ENCODE results near the gene ZBTB8B.

DNA sequence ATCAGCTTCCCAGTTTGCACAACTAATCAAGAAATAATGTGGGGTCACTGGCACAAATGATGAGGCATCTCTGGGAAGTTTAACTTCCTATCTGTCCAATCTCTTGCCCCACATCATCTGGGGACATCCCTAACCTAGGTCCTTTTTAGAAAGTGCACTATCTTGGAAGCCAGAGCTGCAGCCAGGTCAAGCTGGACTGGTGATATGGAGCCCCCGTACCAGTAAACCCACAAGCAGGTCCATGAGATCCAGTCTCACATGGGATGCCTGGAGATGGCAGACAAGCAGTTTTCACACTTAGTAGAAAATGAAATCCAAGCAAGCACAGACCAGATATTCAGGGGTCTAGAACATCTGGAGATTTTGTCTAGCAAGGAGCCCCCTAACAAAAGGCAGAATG, 43.1 kb upstream of the ZBTB8B start:
- TF ChIP-seq, protein P1, sequence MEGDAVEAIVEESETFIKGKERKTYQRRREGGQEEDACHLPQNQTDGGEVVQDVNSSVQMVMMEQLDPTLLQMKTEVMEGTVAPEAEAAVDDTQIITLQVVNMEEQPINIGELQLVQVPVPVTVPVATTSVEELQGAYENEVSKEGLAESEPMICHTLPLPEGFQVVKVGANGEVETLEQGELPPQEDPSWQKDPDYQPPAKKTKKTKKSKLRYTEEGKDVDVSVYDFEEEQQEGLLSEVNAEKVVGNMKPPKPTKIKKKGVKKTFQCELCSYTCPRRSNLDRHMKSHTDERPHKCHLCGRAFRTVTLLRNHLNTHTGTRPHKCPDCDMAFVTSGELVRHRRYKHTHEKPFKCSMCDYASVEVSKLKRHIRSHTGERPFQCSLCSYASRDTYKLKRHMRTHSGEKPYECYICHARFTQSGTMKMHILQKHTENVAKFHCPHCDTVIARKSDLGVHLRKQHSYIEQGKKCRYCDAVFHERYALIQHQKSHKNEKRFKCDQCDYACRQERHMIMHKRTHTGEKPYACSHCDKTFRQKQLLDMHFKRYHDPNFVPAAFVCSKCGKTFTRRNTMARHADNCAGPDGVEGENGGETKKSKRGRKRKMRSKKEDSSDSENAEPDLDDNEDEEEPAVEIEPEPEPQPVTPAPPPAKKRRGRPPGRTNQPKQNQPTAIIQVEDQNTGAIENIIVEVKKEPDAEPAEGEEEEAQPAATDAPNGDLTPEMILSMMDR (IDR thresholded peaks at IDR 0.05): no peak
- TF ChIP-seq, protein P2, sequence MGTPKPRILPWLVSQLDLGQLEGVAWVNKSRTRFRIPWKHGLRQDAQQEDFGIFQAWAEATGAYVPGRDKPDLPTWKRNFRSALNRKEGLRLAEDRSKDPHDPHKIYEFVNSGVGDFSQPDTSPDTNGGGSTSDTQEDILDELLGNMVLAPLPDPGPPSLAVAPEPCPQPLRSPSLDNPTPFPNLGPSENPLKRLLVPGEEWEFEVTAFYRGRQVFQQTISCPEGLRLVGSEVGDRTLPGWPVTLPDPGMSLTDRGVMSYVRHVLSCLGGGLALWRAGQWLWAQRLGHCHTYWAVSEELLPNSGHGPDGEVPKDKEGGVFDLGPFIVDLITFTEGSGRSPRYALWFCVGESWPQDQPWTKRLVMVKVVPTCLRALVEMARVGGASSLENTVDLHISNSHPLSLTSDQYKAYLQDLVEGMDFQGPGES (IDR thresholded peaks at IDR 0.05; ENCODE audit: low read depth, low read length): no peak
- TF ChIP-seq POLR2AphosphoS5 (IDR thresholded peaks at IDR 0.05; ENCODE audit: low read depth, low read length) (no peak), SMC3 (IDR thresholded peaks at IDR 0.05; ENCODE audit: low read depth, low read length) (no peak)
